HK-2 (cell line): ENCODE measurements around the gene NDUFB11.

Source experiments
- DNase-seq: peaks from one replicate; pipeline ENCODE4 v3.0.0-alpha.2; 2018; ENCODE audit not compliant: unreplicated experiment

Gene NDUFB11

GRCh38 chrX:47174846-47175587 is 30.5 kb upstream of the NDUFB11 start:
- no peak for DNase-seq

- no peak for DNase-seq
Measured at GRCh38 chrX:47174376-47174775, 29.9 kb upstream of the NDUFB11 start.

DNA sequence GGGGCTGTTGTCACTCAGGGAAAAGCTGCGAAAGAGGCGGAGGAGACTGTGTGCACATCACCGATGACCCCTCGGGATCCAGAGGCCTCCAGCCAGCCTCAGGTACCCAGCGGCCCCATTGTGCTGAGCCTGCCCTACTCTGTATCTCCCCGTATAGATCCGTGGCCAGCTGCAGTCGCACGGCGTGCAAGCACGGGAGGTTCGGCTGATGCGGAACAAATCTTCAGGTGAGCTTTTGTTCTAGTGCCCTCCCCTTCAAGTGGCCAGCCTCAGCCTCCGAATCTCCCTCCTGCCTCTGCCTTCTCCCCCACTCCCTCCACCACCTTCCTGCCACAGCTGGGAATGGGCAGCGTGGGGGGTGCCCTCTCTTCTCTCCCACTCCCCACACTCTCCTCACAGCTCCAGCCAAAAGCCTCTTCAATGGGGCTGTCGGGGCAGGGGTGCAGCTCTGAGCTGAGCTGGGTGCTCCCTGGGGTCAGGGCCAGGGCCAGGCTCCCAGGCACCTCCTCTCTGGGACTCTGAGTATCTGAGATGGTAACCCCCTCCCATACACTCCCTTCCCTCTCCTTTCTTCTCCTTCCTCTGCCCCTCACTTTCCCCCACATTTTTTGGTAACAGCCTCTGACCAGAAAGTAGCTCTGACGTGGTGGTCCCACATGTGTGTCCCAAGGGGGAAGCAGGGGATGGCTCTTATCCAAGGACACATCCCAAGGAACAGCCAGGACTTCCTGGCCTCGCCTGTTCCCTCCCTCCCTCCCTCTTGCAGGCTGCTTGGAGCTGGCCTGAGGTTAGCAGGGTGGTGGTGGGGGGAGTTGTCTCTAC is 28.7 kb upstream of the NDUFB11 start:
- no peak for DNase-seq

DNA sequence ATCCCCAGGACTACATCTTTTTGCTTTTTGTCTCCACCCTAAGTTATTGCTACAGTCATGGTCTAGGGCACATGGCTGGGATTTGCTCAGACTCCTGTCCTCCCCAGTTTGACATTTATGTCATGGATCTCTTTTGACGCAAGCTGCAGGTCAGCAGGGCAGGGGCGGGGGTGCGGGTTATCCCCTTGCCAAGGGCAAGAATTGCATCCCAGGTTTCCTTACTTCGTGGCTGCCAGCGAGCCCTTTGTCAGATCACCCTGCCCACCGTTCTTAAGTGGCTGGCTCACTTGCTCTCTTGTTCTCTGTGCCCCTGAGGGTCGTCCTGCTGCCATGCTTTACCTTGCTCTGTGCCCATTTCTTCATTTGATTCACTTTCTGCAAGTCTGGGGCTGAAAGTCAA is 28.0 kb upstream of the NDUFB11 start:
- DNase-seq: no peak

GRCh38 chrX:47171996-47172395 is 27.5 kb upstream of the NDUFB11 start:
- no peak for DNase-seq

DNA sequence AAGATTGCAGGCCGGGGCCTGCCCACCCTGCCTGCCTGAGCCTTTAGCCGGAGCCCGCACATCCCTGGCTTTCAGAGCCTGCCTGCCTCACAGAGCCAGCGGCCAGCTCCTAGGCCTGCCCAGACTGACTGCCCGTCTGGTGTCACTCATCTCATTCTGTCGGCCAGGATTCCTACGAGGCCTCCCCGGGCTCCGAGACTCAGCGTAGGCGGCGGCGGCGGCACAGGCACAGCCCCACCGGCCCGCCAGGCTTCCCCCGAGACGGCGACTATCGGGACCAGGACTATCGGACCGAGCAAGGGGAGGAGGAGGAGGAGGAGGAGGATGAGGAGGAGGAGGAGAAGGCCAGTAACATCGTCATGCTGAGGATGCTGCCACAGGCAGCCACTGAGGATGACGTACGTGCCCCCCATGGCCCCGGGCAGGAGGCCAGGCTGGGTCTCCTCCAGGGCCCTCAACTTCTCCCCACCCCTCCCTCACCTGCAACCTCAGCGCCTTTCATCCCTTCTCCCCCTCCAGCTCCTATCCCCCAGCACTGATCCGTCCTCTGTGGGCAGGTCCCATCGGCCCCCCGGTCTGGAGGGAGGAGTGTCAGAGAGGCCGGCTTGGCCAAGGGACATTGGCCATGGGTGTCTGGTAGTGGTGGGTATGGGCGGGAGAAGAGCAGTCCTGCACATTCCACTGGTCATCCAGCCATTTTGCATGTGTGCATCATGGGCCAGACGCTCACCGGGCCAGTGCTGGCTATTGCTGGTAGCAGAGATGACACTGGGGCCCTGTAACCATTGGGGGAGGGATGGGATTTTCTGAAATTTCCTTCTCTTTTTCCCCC is 26.6 kb upstream of the NDUFB11 start:
- DNase-seq: no peak

- no peak for DNase-seq
Measured at GRCh38 chrX:47169726-47170515, 25.4 kb upstream of the NDUFB11 start.

GRCh38 chrX:47169273-47169672 is 24.8 kb upstream of the NDUFB11 start:
- no peak for DNase-seq

- no peak for DNase-seq
Measured at GRCh38 chrX:47168495-47169073, 24.1 kb upstream of the NDUFB11 start.

- no peak for DNase-seq
Measured at GRCh38 chrX:47166126-47166525, 21.6 kb upstream of the NDUFB11 start.

GRCh38 chrX:47164420-47164819 is 19.9 kb upstream of the NDUFB11 start:
- no peak for DNase-seq

- DNase-seq: no peak
Measured at GRCh38 chrX:47162927-47163583, 18.6 kb upstream of the NDUFB11 start.

GRCh38 chrX:47160781-47161180 is 16.3 kb upstream of the NDUFB11 start:
- DNase-seq: no peak

- no peak for DNase-seq
Measured at GRCh38 chrX:47158781-47159180, 14.3 kb upstream of the NDUFB11 start.

- no peak for DNase-seq
Measured at GRCh38 chrX:47158131-47158530, 13.6 kb upstream of the NDUFB11 start.

DNA sequence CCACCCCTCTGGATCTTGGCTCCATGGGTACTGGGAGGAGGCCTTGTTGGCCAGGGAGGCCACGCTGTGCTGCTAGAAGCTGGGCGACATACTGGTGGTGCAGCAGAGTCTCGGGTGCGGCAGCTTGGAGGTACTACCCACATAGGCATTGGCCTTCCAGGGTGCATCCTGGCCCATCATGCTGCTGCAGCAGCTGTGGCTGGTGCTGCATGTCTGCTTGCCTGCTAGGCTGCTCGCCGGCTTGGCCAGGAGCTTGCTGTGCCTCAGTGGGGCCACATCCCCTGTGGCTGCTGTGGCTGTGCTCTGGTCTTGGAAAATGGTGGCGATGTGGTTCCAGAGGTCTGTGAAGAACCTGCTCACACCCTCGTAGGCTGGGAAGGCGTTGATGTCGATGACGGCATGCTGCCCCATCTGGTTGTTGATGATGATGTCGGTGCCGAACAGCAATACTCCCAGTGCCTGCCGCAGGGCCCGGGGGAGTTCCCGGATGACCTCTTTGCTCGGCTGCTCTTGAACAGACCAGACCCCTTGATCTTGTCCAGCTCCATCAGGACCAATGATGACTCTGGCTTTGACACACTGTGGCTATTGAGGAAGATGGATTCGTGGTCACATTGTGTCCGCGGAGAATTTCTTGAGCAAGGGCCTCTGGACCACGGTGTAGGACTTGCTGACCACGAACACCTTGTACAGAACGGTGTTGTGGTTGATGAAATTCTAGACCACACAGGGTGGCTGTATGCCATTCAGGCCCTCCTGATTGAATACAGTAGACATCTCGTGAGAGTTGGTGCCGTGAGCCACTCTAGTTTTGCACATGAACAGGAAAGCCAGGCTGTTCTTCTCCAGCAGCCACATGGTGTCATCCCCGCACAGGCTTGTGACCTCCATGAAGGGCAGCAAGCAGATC is 12.4 kb upstream of the NDUFB11 start:
- no peak for DNase-seq

- no peak for DNase-seq
Measured at GRCh38 chrX:47151435-47151834, 6.9 kb upstream of the NDUFB11 start.

DNA sequence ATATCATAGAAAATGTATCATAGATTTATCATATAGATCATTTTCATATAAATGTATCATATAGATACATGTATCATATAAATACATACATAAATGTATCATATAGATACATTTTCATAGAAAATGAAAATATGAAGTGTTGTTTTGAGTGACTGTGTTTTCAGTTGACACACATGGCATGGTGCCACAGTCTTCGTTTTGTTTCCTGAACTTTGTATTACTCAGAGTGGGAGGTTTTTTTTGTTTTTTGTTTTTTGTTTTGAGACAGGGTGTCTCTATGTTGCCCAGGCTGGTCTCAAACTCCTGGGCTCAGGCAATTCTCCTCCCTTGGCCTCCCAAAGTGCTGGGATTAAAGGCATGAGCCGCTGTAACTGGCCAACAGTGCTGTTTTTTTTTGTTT is 4.4 kb upstream of the NDUFB11 start:
- no peak for DNase-seq
